GM12878 (cell line): ENCODE measurements around the gene CDC42EP1.

Experiments used
- BHLHE40 ChIP-seq, 2 experiments: fragments of 450-650 bp in 1 of 2; IDR thresholded peaks; 2 replicates each; pipeline ENCODE4 v1.6.1; 2011 to 2017; ENCODE audit warnings: low read depth in 2 of 2, borderline replicate concordance in 1 of 2, improper control_type of control experiment in 1 of 2, low read length in 1 of 2, mild to moderate bottlenecking in 1 of 2
- ESRRA ChIP-seq: IDR thresholded peaks from 2 replicates; pipeline ENCODE4 v1.6.1; 2012; ENCODE audit warnings: mild to moderate bottlenecking, low read length, improper control_type of control experiment
- EZH2 ChIP-seq: IDR thresholded peaks from 2 replicates; pipeline ENCODE4 v1.6.1; 2012; ENCODE audit warnings: low read depth, mild to moderate bottlenecking, control low read depth, inconsistent platforms, low read length, borderline replicate concordance; ENCODE audit not compliant: control insufficient read depth
- IRF4 ChIP-seq: IDR thresholded peaks from 2 replicates; pipeline ENCODE4 v1.6.1; 2011; ENCODE audit warnings: low read depth, low read length
- POLR2AphosphoS2 ChIP-seq: IDR thresholded peaks from 2 replicates; pipeline ENCODE4 v1.6.1; 2011; ENCODE audit warnings: low read depth, mild to moderate bottlenecking, low read length, improper control_type of control experiment, moderate library complexity
- POLR2AphosphoS5 ChIP-seq: IDR thresholded peaks from 2 replicates; pipeline ENCODE4 v1.6.1; 2011; ENCODE audit warnings: mild to moderate bottlenecking, low read length, inconsistent platforms
- TAF1 ChIP-seq: IDR thresholded peaks from 2 replicates; pipeline ENCODE4 v1.6.1; 2011; ENCODE audit warnings: mild to moderate bottlenecking, low read depth, low read length, borderline replicate concordance
- TF ChIP-seq, protein P1 (sequence below): IDR thresholded peaks from 2 replicates; pipeline ENCODE4 v1.6.1; 2012; ENCODE audit warnings: low read depth, low read length, improper control_type of control experiment
- TF ChIP-seq, protein P2 (sequence below), 3 experiments: IDR thresholded peaks in 2 of 3; conservative IDR thresholded peaks in 1 of 3; 2 replicates each; pipeline ENCODE4 v1.5.1; 2011; ENCODE audit warnings: low read depth in 3 of 3, low read length in 3 of 3, mild to moderate bottlenecking in 3 of 3, control low read depth in 2 of 3, moderate library complexity in 2 of 3, inconsistent platforms in 1 of 3, mixed read lengths in 1 of 3; ENCODE audit not compliant: control insufficient read depth in 2 of 3, insufficient read depth in 1 of 3; ENCODE audit errors: extremely low read depth in 1 of 3

DNA sequence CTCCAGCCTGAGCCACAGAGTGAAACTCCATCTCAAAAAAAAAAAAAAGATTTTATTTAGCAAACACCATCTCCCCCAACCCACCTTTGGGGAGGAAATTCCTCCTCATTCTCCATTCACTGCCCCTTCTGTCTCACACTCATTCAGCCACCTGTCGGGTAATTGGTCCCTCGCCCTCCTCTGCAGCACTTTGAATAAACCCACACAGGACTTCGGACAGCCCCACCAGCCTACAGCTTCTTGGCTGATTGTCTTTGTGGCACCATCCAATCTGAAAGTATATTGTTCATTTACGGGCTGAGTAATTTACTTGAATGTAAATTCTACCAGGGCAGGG lies 40.9 kb downstream of the CDC42EP1 start:
- TF ChIP-seq EZH2 = no peak
- no peak for TF ChIP-seq POLR2AphosphoS2
- TF ChIP-seq, protein P1, sequence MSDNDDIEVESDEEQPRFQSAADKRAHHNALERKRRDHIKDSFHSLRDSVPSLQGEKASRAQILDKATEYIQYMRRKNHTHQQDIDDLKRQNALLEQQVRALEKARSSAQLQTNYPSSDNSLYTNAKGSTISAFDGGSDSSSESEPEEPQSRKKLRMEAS = no peak
- TF ChIP-seq POLR2AphosphoS5 = no peak
- no peak for TF ChIP-seq ESRRA
- no peak for TF ChIP-seq IRF4
- TF ChIP-seq, protein P2, sequence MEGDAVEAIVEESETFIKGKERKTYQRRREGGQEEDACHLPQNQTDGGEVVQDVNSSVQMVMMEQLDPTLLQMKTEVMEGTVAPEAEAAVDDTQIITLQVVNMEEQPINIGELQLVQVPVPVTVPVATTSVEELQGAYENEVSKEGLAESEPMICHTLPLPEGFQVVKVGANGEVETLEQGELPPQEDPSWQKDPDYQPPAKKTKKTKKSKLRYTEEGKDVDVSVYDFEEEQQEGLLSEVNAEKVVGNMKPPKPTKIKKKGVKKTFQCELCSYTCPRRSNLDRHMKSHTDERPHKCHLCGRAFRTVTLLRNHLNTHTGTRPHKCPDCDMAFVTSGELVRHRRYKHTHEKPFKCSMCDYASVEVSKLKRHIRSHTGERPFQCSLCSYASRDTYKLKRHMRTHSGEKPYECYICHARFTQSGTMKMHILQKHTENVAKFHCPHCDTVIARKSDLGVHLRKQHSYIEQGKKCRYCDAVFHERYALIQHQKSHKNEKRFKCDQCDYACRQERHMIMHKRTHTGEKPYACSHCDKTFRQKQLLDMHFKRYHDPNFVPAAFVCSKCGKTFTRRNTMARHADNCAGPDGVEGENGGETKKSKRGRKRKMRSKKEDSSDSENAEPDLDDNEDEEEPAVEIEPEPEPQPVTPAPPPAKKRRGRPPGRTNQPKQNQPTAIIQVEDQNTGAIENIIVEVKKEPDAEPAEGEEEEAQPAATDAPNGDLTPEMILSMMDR (IDR thresholded peaks at IDR 0.05 in 2 of 3, conservative IDR thresholded peaks at IDR 0.05 in 1 of 3; ENCODE audit: control insufficient read depth in 2 of 3, extremely low read depth in 1 of 3, insufficient read depth in 1 of 3, low read depth in 3 of 3, low read length in 3 of 3) = no peak
- no peak for TF ChIP-seq TAF1
- TF ChIP-seq BHLHE40 (IDR thresholded peaks at IDR 0.05; ENCODE audit: borderline replicate concordance in 1 of 2, low read depth in 2 of 2, low read length in 1 of 2) = no peak
